ENCODE results near the gene TNFRSF8. TPM values are rescaled to one million over a fixed set of nuclear protein-coding genes. Genes with fewer than 3 reads are reported as not detected.

TNFRSF8 gene
- total and polyA plus RNA-seq, 9 of the 15 experiments (the other 6 are each of a cell fraction or from before 2014, with no cell fraction given): 3.5 to 38.4 (median 17.1) TPM

GRCh38 chr1:12078938-12079861 lies 16.1 kb downstream of the TNFRSF8 start (continued):
- TF ChIP-seq GATAD2A (IDR thresholded peaks at IDR 0.05) (0 out of 2 replicates have a peak, but pooled peaks have one; percentile 30), KLF16 (IDR thresholded peaks at IDR 0.05) (peak; percentile 54), ARID3B (CRISPR knock-in tag; IDR thresholded peaks at IDR 0.05; ENCODE audit: borderline replicate concordance) (no peak), SAFB (IDR thresholded peaks at IDR 0.05; ENCODE audit: borderline replicate concordance, low read depth, low read length) (no peak), BHLHE40 (IDR thresholded peaks at IDR 0.05; ENCODE audit: low read length) (peak; percentile 22; the same call in 1 of the 2 replicates), ID3 (CRISPR knock-in tag; IDR thresholded peaks at IDR 0.05) (no peak), ID3 (tag; IDR thresholded peaks at IDR 0.05) (0 out of 2 replicates have a peak, but pooled peaks have one; percentile 39), ZBTB17 (CRISPR knock-in tag; IDR thresholded peaks at IDR 0.05) (no peak), RAD21 (CRISPR knock-in tag; conservative IDR thresholded peaks at IDR 0.05 in 1 of 2, IDR thresholded peaks at IDR 0.05 in 1 of 2) (peak; percentile 59 to 87), TFAP4 (CRISPR knock-in tag; IDR thresholded peaks at IDR 0.05; ENCODE audit: borderline replicate concordance) (0 out of 2 replicates have a peak, but pooled peaks have one; percentile 33), REST (IDR thresholded peaks at IDR 0.05; ENCODE audit: borderline replicate concordance) (peak; percentile 74; the same call in 1 of the 2 replicates), REST (CRISPR knock-in tag; IDR thresholded peaks at IDR 0.05; ENCODE audit: low read depth) (no peak), HNRNPK (IDR thresholded peaks at IDR 0.05; ENCODE audit: low read depth, low read length, poor library complexity, severe bottlenecking) (no peak), ZBTB1 (CRISPR knock-in tag; IDR thresholded peaks at IDR 0.05; ENCODE audit: borderline replicate concordance, low read depth) (no peak), ZFP36 (IDR thresholded peaks at IDR 0.05; ENCODE audit: low read depth, low read length, partially characterized antibody) (peak; percentile 24), CC2D1A (IDR thresholded peaks at IDR 0.05) (peak; percentile 22; the same call in 1 of the 2 replicates)
